ENCODE results near the gene MDFIC.
"Not testable (repeated sequence)": the region's sequence is repeated elsewhere in the genome, so short reads cannot be mapped to it uniquely, and the experiment has no call there.

Gene MDFIC, protein sequence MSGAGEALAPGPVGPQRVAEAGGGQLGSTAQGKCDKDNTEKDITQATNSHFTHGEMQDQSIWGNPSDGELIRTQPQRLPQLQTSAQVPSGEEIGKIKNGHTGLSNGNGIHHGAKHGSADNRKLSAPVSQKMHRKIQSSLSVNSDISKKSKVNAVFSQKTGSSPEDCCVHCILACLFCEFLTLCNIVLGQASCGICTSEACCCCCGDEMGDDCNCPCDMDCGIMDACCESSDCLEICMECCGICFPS

DNA sequence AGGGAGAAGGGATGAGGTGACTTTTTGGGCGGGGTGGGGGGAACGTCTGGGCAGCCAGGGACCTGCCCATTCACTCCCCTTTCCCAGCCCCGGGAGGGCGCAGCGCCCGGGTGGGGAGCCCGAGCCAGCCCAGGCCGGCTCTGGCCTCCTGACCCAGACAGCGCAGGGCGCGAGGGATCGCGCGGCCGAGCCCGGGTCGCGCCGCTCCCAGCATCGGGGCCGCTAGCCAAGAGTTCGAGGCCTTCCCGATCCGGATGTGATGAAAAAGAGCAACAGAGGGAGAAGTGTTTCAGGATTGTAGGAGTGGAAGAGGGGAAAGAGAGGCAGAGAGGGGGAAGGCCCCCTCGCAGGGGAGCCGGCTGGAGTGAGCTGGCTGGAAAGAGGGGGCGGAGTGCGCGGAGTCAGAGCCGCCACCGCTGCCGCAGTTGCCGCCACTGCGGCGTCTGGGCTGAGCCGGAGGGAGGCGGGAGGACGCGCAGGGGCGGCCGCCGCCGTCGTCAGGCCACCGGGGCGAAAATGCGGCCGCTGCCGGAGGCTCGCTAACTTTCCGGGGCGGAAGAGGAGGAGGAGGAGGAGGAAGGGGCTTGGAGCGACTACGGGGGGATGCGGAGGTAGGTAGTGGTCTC is at the start of gene MDFIC:
MDFIC (plus strand) TSS at position 69 of the 626 bp plus-strand sequence. CDS start 940 bp downstream, outside the sequence.
- peak; percentile 79 for DNase-seq (ENCODE audit: low spot score)

DNA sequence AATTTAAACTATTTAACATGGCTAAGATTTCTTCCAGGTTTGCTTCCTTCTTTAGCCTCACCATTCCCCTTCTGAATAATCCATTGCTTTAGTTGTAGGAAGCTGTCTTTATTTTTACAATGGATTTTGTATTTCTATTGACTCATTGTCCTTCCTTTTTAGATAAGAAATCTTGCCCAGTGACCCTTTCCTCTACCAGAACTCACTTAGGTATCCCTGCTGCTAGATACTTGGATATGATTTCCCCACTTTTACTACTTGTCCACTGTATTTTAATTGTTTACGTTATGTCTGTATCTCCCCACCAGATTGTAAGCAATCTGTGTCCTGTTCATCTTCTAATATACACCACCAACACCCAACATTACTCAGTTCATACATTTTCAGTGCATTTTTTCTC is 47.7 kb upstream of the MDFIC start:
- no peak for DNase-seq (ENCODE audit: low spot score)

DNA sequence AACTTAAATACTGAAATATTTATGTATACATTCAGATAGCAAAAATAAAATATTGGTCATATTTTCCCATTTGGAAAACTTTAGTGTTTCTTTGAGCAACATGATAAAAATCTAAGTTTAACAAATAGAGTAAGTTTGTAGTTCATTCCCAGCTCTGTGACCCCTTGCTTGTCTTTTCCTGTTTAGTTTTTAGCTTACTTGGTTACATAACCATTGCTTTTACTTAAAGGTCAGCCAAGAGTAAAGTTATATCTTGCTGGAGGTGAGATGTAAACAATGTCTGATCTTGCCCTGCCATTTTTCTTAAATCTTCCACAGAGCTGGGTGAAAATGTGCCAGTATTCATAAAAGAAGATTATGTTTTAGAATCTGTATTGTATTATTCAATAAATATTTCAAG is 46.7 kb upstream of the MDFIC start:
- DNase-seq (ENCODE audit: low spot score) = no peak

DNA sequence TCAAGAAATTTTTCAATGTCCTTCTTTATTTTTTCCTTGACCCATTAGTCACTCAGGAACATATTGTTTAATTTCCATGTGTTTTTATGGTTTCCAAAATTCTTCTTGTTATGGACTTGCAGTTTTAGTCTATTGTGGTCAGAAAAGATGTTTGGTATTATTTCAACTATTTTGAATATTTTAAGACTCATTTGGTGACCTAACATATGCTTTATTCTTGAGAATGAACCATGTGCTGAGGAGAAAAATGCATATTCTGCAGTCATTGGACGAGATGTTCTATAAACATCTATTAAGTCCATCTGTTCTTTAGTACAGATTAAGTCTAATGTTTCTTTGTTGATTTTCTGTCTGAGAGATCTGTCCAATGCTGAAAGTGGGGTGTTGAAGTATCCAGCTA is 42.3 kb upstream of the MDFIC start:
- no peak for DNase-seq (ENCODE audit: low spot score)

DNA sequence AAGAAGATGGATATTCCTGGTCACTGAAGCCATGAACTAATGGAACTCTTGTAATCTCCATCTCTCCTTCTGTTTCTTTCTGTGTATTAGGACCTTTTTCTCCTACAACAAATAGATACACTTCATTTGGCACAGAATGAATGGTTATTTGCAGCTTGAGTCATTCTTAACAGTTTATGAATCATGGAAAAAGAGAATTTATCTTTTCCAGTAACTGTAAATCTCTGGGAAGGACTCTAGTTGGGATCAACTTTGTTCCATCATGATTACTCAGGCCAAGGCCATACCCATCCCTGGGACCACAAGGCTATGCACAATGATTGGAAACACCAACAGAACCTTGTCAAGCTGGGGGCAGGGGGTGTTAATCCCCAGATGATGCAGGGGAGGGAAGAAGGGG is 36.1 kb upstream of the MDFIC start:
- DNase-seq (ENCODE audit: low spot score) = no peak

DNA sequence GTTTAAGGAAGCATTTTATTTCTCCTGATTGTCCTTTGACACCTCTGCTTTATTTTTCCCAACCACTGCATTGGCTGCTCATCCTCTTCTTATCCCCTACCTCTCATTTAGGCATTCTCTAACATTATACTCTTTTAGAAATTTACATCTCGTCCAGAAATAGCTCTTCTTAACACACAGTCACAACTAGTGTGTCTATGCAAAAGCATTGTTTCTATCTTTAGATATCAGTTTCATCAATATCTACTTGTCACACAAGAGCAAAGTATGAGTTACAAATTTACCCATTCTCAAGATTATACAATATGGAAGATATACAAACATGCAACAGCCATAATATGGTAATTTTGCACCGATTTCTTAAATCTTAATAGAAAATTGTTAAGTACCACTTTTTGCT is 35.7 kb upstream of the MDFIC start:
- DNase-seq (ENCODE audit: low spot score) = no peak

DNA sequence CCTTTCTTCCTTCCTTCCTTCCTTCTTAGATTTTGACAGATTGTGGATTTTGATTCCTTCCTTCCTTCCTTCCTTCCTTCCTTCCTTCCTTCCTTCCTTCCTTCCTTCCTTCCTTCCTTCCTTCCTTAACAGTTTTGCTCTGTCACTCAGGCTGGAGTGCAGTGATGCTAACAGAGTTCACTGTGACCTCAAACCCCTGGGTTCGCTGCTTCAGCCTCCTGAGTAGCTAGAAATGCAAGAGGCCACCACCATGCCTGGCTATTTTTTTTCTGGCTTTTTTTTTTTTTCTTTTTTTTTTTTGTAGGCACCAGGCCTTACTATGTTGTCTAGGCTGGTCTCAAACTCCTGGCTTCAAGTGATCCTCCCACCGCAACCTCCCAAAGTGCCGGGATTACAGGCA is 32.8 kb upstream of the MDFIC start:
- DNase-seq (ENCODE audit: low spot score) = not testable (repeated sequence)

DNA sequence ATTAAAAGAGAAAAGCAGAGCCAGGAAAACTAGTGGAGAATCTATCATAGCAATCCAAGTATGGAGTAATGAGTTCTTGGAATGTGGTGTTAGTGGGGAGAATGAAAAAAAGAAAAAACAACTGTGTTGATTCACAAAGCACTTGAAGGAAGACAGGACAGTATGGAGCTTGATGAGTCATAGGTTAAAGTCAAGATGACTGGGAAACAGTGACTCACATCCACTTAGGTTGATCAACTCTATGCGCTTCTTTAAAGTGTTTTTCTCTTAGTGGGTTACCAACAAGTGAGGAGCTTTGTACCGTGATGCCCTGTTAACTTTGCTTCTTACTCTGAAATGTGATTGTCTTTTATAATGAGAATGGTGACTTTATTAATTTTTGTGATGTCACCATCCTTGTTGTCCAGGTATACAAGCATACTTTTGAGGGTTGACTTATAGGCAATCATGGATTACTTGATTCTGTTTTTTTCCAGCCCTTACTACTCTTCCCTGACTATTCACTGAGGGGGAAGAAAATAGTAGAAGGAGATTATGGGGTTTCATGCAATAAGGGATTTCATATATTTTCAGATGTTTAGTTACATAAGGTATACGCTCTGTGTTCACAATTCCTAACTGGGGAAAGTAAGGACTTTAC is 32.1 kb upstream of the MDFIC start:
- DNase-seq (ENCODE audit: low spot score) = no peak

DNA sequence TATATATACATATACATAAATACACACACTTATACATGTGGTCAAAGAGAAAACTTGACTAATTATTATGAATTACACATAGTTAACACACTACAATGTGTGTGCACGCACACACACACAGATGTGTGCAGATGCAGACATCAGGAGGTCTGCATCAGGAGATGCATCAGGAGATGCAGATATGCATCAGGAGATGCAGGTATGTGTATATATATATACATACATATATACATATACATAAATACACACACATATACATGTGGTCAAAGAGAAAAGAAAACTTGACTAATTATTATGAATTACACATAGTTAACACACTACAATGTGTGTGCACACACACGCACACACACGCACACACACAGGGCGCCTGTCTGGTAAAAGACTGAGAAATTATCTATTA is 31.3 kb upstream of the MDFIC start:
- no peak for DNase-seq (ENCODE audit: low spot score)

DNA sequence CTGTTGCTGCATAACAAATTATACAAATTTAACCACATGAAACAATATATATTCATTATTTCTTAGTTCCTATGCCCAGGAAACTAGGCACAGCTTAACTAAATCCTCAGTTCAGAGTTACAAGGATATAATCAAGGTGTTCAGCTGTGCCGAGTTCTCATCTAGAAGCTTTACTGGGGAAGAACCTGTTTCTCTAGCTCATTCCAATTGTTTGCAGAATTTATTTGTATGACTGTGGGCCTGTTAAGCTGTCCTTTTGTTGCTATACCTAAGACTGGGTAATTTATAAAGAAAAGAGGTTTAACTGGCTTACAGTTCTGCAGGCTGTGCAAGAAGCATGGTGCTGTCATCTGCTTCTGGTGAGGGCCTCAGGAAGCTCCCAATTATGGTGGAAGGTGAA is 21.8 kb upstream of the MDFIC start:
- DNase-seq (ENCODE audit: low spot score) = no peak

DNA sequence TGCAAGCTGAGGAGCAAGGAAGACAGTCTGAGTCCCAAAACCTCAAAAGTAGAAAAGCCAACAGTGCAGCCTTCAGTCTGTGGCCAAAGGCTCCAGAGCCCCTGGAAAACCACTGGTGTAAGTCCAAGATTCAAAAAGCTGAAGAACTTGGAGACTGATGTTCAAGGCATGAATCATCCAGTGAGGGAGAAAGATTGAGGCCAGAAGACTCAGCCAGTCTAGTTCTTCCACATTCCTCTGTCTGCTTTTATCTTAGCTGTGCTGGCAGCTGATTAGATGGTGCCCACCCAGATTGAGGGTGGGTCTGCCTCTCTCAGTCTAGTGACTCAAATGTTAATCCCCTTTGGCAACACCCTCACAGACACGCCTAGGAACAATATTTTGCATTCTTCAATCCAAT is 20.1 kb upstream of the MDFIC start:
- no peak for DNase-seq (ENCODE audit: low spot score)

DNA sequence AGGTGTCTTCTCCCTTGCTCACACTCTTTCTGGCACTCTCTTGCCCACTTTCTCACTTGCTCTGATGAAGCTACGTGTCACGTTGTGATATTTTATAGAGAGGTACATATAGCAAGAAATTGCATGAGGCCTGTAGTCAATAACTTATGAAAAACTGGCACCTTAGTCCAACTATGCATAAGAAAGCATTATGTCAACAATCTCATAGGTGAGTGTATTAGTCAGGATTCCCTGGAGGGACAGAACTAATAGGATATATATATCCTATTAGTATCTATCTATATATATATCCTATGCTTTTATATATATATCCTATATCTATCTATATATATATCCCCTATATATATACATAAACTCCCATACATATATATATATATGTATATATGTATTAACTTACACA is 18.8 kb upstream of the MDFIC start:
- no peak for DNase-seq (ENCODE audit: low spot score)

DNA sequence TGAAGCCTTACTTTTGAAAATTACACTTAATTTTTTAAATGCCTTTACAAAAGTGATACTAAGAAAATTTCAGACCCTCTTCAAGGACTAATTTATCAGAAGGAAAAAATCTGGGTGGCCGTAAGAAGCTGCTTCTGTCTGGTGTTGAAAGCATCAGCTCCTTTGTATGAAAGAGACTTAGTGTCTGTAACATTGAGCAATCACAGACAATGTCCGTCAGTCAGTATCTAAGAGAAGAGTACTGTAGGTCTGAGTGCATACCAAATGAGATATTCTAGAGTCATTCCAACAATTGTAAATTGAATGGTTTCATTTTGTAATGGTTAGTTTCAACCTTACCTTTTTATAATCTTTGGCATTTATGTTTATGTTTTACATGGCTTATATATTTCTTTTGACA is 11.1 kb upstream of the MDFIC start:
- DNase-seq (ENCODE audit: low spot score) = no peak

DNA sequence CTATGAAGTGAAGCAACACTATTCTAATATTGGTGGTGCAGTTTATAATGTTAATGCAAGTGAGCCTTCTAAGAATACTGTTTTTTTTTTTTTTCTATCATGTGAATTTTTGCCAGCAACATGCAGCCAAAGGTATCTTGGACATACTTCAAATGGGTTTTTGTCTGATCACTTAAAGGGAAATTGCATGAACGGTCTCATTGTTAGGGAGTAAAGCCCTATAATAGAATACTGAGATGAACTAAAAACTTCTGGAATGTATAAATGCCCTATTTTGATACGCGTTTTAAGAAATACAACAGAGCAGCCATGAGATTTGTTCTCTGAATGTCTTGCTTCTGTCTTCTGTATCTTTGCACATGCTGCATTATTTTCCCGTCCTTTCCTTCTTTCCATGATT is 10.5 kb upstream of the MDFIC start:
- DNase-seq (ENCODE audit: low spot score) = no peak

DNA sequence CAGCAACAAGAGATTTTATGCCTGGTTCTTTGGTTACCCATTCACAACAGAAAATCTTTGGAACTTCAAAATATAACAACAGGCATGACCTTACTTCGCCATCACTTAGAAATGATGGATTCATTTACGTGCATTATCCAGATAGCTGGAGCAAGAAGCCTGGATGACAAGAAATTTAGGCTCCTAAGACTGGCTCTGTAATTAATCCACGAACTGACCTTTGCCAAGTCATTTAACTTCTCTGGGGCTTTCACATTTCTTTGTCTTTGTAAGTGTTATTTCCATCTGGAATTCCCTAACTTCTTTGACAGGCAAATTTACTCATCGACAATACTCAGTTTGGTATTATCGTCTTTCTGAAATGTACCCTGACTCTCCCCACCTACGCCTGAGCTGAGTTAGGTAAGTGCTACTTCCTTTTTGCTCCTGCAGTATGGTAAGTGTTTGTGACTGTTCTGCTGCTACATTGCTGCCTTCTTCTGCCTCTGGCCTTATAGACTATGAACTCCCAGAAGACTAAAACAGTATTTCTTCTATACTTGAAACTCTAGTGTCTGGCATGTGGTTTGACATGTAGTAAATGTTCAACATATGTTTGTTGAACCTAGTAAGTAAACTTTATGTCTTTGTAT is 5.5 kb upstream of the MDFIC start:
- DNase-seq (ENCODE audit: low spot score) = no peak

DNA sequence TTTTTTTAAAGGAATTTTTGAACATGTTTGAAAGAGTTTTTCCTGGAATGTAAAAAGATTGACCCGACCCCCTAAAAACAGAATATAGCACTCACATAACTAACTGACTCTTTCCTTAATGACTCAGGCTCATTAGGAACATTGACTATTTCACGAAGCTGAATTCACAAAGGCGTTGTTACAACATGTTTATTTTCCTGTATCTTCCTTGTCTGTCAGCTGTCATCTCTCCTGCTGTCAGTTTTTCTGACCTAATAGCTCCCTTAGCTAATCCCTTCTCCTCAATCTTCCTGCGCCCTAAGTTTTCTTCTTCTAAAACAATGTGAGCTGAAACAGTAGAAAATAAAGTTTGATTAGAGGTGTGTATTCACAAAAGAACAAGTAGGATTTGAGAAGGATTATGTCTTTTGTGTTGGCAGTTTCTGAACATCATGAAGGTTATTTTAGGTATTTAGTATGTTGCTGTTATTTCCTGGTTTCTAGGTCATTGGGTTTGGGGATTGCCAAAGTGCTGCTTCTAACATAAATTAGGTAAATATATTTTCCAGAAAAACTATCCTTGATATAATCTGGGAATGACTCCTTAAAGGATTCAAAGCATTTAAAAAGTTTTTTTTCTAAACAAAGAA is 4.6 kb upstream of the MDFIC start:
- no peak for DNase-seq (ENCODE audit: low spot score)

DNA sequence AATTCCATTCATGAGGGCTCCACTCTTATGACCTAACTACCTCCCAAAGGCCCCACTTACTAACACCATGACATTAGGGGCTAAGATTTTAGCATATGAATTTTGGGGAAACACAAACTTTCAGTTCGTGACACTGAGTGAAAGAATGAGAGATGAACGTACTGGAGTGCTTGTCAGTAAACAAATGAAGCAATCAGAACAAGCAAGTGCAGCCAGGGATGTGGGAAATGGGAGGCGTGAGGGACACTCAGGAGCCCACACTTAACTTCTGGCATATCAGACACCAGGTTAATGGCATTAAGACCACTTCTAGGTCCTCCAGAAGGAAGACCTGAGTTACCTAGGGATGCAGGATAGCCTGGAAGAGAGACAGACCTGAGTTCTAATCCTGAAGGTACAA is 2.3 kb upstream of the MDFIC start:
- no peak for DNase-seq (ENCODE audit: low spot score)

DNA sequence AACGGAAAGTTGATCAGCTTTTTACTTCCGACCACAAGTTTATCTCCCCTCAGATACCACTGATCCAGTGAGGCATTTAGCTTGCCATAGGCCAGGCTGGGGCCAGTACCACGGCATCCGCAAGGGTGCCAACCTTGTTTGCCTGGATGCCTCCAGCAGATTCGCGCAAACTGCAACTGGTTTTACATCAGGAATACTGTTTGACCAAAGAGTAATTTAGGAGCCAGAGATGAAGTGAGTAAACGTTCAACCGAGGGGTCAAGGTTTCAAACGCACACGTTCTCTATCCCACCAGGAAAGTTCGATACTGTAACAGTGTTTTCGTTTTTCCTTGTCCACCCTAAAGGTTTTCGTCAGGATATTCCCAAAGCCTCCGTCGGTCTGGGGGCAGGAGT is 266 bp upstream of the MDFIC start:
- DNase-seq (ENCODE audit: low spot score) = peak; percentile 46

DNA sequence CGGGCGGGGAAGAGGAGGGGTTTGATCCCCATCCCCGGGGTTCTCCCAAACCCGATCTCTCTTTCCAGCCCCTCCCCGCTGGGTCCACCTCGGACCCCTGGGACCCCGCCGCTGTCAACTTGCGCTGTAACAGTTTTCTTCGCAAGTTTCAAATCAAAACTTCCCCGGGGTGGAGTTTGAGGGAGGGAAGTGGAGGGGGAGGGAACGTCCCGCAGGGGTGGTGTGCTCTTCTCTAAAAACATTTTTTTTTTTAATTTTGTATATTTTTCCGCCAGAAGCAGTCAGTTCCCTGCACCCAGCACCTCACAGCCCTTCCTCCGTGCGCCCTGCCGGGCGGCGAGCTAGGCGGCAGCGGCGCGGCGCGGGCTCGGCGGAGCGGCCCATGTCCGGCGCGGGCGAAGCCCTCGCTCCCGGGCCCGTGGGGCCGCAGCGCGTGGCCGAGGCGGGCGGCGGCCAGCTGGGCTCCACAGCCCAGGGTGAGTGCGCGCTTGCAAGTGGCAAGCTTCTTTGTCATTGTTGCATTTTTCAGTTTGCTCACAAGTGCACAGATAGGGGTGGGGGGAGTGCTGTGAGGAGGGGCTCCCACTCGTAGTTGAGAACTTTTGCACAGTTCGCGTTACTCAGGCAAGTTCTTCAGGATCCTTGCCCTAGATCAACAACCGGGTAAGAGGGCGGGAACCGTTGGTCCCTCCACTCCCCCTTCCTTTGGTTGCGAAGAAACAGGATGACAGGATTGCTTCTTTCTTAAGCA is 933 bp downstream of the MDFIC start:
- peak; percentile 53 for DNase-seq (ENCODE audit: low spot score)

DNA sequence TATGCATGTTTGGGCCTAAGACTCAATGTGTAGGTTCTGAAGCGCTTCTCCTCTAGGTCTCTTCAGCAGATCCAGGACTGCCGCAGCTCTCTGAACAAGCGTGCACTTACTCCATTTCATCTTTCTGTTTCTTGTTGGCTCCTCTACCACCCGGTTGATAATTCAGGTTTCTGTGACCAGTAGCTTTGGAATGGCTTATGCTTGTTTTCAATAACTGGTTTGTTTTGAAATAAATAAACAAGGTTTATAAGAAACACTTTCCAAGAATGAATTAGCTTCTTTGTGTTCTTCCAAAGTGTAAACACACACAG is 1.5 kb downstream of the MDFIC start:
- no peak for DNase-seq (ENCODE audit: low spot score)

DNA sequence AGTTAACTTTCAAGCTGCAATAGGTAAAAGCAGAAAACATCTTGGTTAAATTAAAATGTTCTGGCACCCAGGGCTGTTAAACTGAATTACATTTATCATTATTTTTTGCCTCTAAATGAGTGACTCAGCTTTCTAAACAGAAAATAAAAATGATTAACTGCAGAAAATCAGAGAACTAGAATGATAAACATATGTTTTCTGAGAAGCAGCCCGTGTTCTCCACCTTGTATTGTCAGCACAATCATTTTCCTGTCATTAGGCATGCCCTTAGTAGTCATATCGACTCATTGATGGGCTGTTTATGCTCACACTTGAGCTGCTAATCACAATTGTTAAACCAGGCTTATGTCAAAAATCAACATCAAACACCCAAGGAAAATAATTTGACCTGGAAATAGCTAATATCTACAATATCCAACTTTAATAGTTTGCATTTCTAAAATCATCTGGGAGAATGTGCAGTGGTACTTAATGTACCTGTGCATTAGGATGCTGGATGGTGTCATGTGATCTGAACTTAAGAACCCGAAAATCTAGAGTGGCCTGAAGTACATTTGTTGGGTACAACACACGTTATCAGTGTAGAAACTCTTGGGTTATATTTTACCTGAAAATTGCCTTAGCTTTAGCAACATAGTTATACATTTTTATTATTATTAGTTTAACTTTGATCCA is 2.3 kb downstream of the MDFIC start:
- DNase-seq (ENCODE audit: low spot score) = no peak

DNA sequence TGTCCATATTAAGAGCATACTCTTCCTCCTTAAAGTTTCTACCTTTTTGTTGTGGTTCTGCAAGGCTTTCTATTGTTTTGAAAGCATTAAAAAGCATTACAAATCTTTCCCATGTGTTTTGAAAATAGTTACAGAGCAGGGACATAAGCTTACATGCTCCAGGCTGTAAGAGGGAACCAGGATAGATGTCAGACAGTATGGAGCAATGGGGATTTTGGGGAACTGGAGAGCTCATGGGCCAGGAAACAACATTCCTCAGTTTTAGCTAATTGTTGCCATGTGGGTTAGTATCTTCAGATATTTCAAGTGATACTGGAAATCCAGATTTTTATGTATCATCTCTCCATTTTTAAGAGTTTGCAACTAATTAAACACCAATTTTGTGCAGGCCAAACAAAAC is 3.5 kb downstream of the MDFIC start:
- DNase-seq (ENCODE audit: low spot score) = no peak
